DOHH2 (cell line): ENCODE measurements around the gene NPDC1.

Experiments used
- CTCF ChIP-seq: fragments of 200-600 bp; sonication (generic); IDR thresholded peaks from one replicate; pipeline ENCODE4 v1.5.1; 2014; ENCODE audit warnings: antibody characterized with exemption, mild to moderate bottlenecking, low read depth, low read length; ENCODE audit not compliant: poor library complexity, severe bottlenecking
- EZH2phosphoT487 ChIP-seq: fragments of 200-600 bp; sonication (generic); IDR thresholded peaks from 2 replicates; pipeline ENCODE4 v1.6.1; 2017; ENCODE audit warnings: borderline replicate concordance, mild to moderate bottlenecking, antibody characterized with exemption, low read length, moderate library complexity, mixed read lengths

- TF ChIP-seq CTCF (no peak), EZH2phosphoT487 (no peak)
Measured at GRCh38 chr9:137070201-137070905, 24.4 kb upstream of the NPDC1 start, which contains the start of gene SAPCD2.
